Panc1 (cell line): ENCODE results near the gene SLC14A1. TPM values are rescaled to one million over a fixed set of nuclear protein-coding genes. Genes with fewer than 3 reads are reported as not detected.

Experiments
- ATAC-seq: fragments of 200-7000 bp; cut with Tn5 transposase; 2 replicates; pipeline ENCODE4 v1.9.1; 2020; ENCODE audit warnings: mild to moderate bottlenecking, moderate library complexity
- BruUV-seq: library from RNA; stranded (reverse); fragments of 400-500 nt; replicated peaks from 2 replicates; lab custom pipeline; 2021; lab: Mats Ljungman, UMichigan
- CTCF ChIA-PET: fragments of 300-600 bp; sonication (Branson Sonifier 250); formaldehyde crosslinking; loops from one replicate; lab custom pipeline; 2022; ENCODE audit warnings: antibody characterized with exemption; lab: Charles Lee
- POLR2A ChIA-PET: fragments of 300-600 bp; sonication (Branson Sonifier 250); formaldehyde crosslinking; loops from one replicate; lab custom pipeline; 2022; ENCODE audit warnings: antibody characterized with exemption; lab: Charles Lee
- DNase-seq: peaks from one replicate; pipeline ENCODE4 v3.0.0-alpha.2; 2010; ENCODE audit warnings: low read depth, low spot score
- H3K27ac ChIP-seq: 2 replicates; pipeline ENCODE4 v1.5.1; 2011; ENCODE audit warnings: mild to moderate bottlenecking, low read length, inconsistent platforms
- H3K27me3 ChIP-seq: fragments of 200-500 bp; sonication (Bioruptor generic); 2 replicates; pipeline ENCODE4 v1.6.0; 2014; ENCODE audit warnings: low read length, inconsistent platforms; ENCODE audit not compliant: control insufficient read depth, insufficient read depth
- H3K36me3 ChIP-seq: fragments of 200-500 bp; sonication (Bioruptor generic); 2 replicates; pipeline ENCODE4 v1.5.1; 2014; ENCODE audit warnings: inconsistent platforms, mild to moderate bottlenecking, low read length, moderate library complexity; ENCODE audit not compliant: control insufficient read depth, insufficient read depth
- H3K4me1 ChIP-seq: 2 replicates; pipeline ENCODE4 v1.5.1; 2011; ENCODE audit warnings: inconsistent platforms, mild to moderate bottlenecking, low read length, moderate library complexity; ENCODE audit not compliant: control insufficient read depth, insufficient read depth
- H3K4me3 ChIP-seq, 2 experiments: 2 replicates each; pipeline ENCODE4 v1.5.1; 2011 to 2012; ENCODE audit warnings: low read depth in 2 of 2, low read length in 2 of 2, mild to moderate bottlenecking in 2 of 2, inconsistent platforms in 1 of 2, moderate library complexity in 1 of 2
- H3K9me3 ChIP-seq: fragments of 200-500 bp; sonication (Bioruptor generic); 2 replicates; pipeline ENCODE4 v1.5.1; 2014; ENCODE audit warnings: low read depth, mild to moderate bottlenecking, inconsistent platforms, low read length, moderate library complexity; ENCODE audit not compliant: control insufficient read depth, insufficient read depth
- CTCF ChIP-seq: fragments of 450-650 bp; IDR thresholded peaks from 2 replicates; pipeline ENCODE4 v1.5.1; 2017; ENCODE audit warnings: mild to moderate bottlenecking
- POLR2AphosphoS5 ChIP-seq: IDR thresholded peaks from 2 replicates; pipeline ENCODE4 v1.6.1; 2012; ENCODE audit warnings: mild to moderate bottlenecking, low read depth, low read length, moderate library complexity
- REST ChIP-seq, 2 experiments: IDR thresholded peaks; 2 replicates each; pipeline ENCODE4 v1.6.1; 2011 to 2012; ENCODE audit warnings: low read depth in 2 of 2, control low read depth in 1 of 2, low read length in 1 of 2, mild to moderate bottlenecking in 1 of 2, moderate library complexity in 1 of 2; ENCODE audit not compliant: insufficient read depth in 1 of 2
- SIN3A ChIP-seq: IDR thresholded peaks from 2 replicates; pipeline ENCODE4 v1.6.1; 2012; ENCODE audit warnings: low read depth, mild to moderate bottlenecking, low read length, moderate library complexity, borderline replicate concordance; ENCODE audit not compliant: insufficient read depth
- TCF7L2 ChIP-seq: IDR thresholded peaks from 2 replicates; pipeline ENCODE4 v1.6.1; 2011; ENCODE audit warnings: mild to moderate bottlenecking, low read depth, low read length, inconsistent platforms
- in situ Hi-C: cut with HindIII; loops from 2 replicates; pipeline ENCODE4 v1.10.0; 2016; ENCODE audit warnings: low sequenced_read_pairs, low pct_unique_long_range_greater_than_20kb
- intact Hi-C: fragments of 100-400 bp; cut with micrococcal nuclease; formaldehyde crosslinking; loops from one replicate; pipeline ENCODE4 v1.10.0; 2022; ENCODE audit not compliant: unreplicated experiment
- total RNA-seq: library from RNA; stranded (reverse); gene quantifications from one replicate; pipeline ENCODE4 v1.2.1, GENCODE V29; 2021; ENCODE audit not compliant: unreplicated experiment

SLC14A1 gene
- total RNA-seq, 1 experiment from 2014 or later: 1.2 TPM

- ATAC-seq: no peak
- ChIA-PET POLR2A (no interaction called here), CTCF (no interaction called here)
- Histone ChIP-seq H3K4me1 (no peaks in the 10 kb centered on the region), H3K36me3 (no peaks in the 10 kb centered on the region), H3K27ac (no peak overlapping the region), H3K4me3 (no peak overlapping the region), H3K27me3 (no peaks in the 10 kb centered on the region), H3K9me3 (no peaks in the 10 kb centered on the region)
- no peak for DNase-seq
- BruUV-seq: no TSS peak
- intact Hi-C loops (no loop called here), in situ Hi-C loops (no loop called here)
- no peak for TF ChIP-seq SIN3A
- TF ChIP-seq CTCF: no peak
- no peak for TF ChIP-seq POLR2AphosphoS5
- TF ChIP-seq REST (IDR thresholded peaks at IDR 0.05; ENCODE audit: insufficient read depth in 1 of 2, low read depth in 2 of 2, low read length in 1 of 2): no peak
- no peak for TF ChIP-seq TCF7L2
These were observed 58.7 kb downstream of the SLC14A1 start for GRCh38 chr18:45782662-45783061.

DNA sequence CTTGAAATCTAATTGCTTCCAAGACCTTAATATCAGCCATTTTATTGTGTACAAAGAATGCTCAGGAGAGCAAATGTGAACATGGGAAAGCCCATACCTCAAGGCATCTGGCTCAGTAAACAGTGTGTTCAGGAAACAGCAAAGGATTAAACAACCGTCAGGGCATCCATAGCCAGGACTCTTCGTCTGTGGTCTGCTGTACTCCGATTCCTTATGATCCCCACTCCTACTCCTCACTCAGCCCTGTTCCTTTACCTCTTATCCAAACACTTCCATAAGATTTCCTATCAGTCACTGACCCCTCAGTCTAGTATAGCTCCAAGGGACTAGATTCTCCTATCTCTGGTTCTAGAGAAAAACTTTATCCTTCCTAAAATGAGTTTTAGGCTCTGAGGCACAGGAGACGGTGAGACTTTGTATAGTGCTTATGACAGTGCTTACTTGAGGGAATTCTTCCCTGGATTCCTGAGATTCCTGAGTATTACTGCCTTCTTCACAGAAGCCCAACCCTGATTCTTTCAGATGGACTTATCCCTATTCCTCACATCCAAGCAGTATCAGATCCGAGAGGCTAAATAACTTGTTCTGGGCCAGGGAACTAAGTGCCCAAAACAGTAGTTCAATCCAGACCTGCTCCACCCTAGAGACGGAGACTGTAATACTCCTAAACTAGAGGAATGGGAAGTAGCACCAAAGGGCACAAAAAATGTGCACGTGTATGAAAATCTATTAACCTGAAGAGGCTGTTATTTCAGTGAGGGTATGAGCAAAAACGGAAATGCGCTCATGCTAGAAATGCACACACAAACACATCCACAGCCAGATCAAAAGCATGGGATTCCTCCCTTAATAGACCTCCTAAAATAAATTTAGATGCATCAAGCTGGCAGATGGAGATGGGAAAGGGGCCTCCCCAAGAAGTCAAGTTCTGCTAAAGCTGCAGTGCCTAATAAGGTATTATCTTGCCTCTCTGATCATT is 59.4 kb downstream of the SLC14A1 start:
- intact Hi-C loops (no loop called here), in situ Hi-C loops (no loop called here)
- CTCF ChIA-PET: no interaction called here
- Histone ChIP-seq H3K4me3 (no peak overlapping the region), H3K27ac (no peak overlapping the region; the same call in 1 of the 2 replicates), H3K27me3 (no peaks in the 10 kb centered on the region), H3K36me3 (no peaks in the 10 kb centered on the region), H3K9me3 (no peaks in the 10 kb centered on the region), H3K4me1 (no peaks in the 10 kb centered on the region)
- no peak for DNase-seq
- ATAC-seq: no peak
- POLR2A ChIA-PET: no interaction called here
- TF ChIP-seq TCF7L2 (no peak), SIN3A (no peak), POLR2AphosphoS5 (no peak), REST (IDR thresholded peaks at IDR 0.05; ENCODE audit: insufficient read depth in 1 of 2, low read depth in 2 of 2, low read length in 1 of 2) (no peak), CTCF (no peak)
- no TSS peak for BruUV-seq
